Upper lobe of right lung (tissue), 1 donor: ENCODE data around the gene FAAP24. TPM values are rescaled to one million over a fixed set of nuclear protein-coding genes. Genes with fewer than 3 reads are reported as not detected.
"Not testable (repeated sequence)": the region's sequence is repeated elsewhere in the genome, so short reads cannot be mapped to it uniquely, and the experiment has no call there.

ENCODE experiments used
- ATAC-seq: fragments of 200-7000 bp; cut with Tn5 transposase; one replicate; pipeline ENCODE4 v1.9.1; 2020; ENCODE audit warnings: mild to moderate bottlenecking, moderate library complexity
- DNase-seq: peaks from one replicate; pipeline ENCODE4 v3.0.0-alpha.2; 2020
- H3K27ac ChIP-seq: fragments of 200-600 bp; one replicate; pipeline ENCODE4 v1.8.0; 2022
- H3K27me3 ChIP-seq: fragments of 200-600 bp; one replicate; pipeline ENCODE4 v1.8.0; 2022; ENCODE audit warnings: mild to moderate bottlenecking
- H3K36me3 ChIP-seq: fragments of 200-600 bp; one replicate; pipeline ENCODE4 v1.8.0; 2022
- H3K4me1 ChIP-seq: fragments of 200-600 bp; one replicate; pipeline ENCODE4 v1.8.0; 2022
- H3K4me3 ChIP-seq: fragments of 200-600 bp; one replicate; pipeline ENCODE4 v1.8.0; 2022; ENCODE audit warnings: mild to moderate bottlenecking
- H3K9me3 ChIP-seq: fragments of 200-600 bp; one replicate; pipeline ENCODE4 v1.8.0; 2022
- CTCF ChIP-seq: fragments of 200-600 bp; IDR thresholded peaks from one replicate; pipeline ENCODE4 v1.8.0; 2022; ENCODE audit warnings: antibody characterized with exemption
- intact Hi-C: fragments of 100-400 bp; cut with DNase I; formaldehyde crosslinking; loops from one replicate; pipeline ENCODE4 v1.11.0; 2022
- total RNA-seq: library from RNA; stranded (reverse); fragmentation: NEBNext Ultra II Directional; extraction: Animal tissue kit (Norgen Biotek cat#: 25700); gene quantifications from one replicate; pipeline ENCODE4 v1.2.1, GENCODE V29; 2021
- donor health status: DM: no; HTN: yes; CAD: no; lungs with severe emphysema.

Gene FAAP24
- total RNA-seq, 1 donor from 2014 or later = 0.90 TPM

GRCh38 chr19:32997716-32998355 is 25.8 kb downstream of the FAAP24 start:
- H3K9me3 ChIP-seq = no peaks in the 10 kb centered on the region
- ATAC-seq = no peak

GRCh38 chr19:32998722-32999121 is 26.7 kb downstream of the FAAP24 start:
- H3K27ac ChIP-seq = no peak overlapping the region
- ATAC-seq (no peak), DNase-seq (no peak)
- no peaks in the 10 kb centered on the region for H3K9me3 ChIP-seq
- no peak for TF ChIP-seq CTCF
- no peaks in the 10 kb centered on the region for H3K4me1 ChIP-seq
- H3K4me3 ChIP-seq = no peak overlapping the region
- intact Hi-C loops = no loop called here
- no peaks in the 10 kb centered on the region for H3K27me3 ChIP-seq
- H3K36me3 ChIP-seq = no peaks in the 10 kb centered on the region

More at GRCh38 chr19:32997716-32998355, 25.8 kb downstream of the FAAP24 start:
- H3K27me3 ChIP-seq = no peaks in the 10 kb centered on the region
- intact Hi-C loops = no loop called here
- no peak for TF ChIP-seq CTCF
- DNase-seq = no peak
- no peak overlapping the region for H3K27ac ChIP-seq
- no peaks in the 10 kb centered on the region for H3K4me1 ChIP-seq
- no peak overlapping the region for H3K4me3 ChIP-seq
- no peaks in the 10 kb centered on the region for H3K36me3 ChIP-seq

GRCh38 chr19:33000510-33000909 is 28.5 kb downstream of the FAAP24 start:
- no peak overlapping the region for H3K27ac ChIP-seq
- H3K9me3 ChIP-seq = no peaks in the 10 kb centered on the region
- H3K4me1 ChIP-seq = no peaks in the 10 kb centered on the region
- no peaks in the 10 kb centered on the region for H3K27me3 ChIP-seq
- DNase-seq = no peak
- intact Hi-C loops = no loop called here
- no peaks in the 10 kb centered on the region for H3K36me3 ChIP-seq
- no peak for TF ChIP-seq CTCF
- no peak overlapping the region for H3K4me3 ChIP-seq
- ATAC-seq = no peak

- Histone ChIP-seq H3K36me3 (no peaks in the 10 kb centered on the region), H3K27ac (no peak overlapping the region), H3K27me3 (no peaks in the 10 kb centered on the region), H3K9me3 (no peaks in the 10 kb centered on the region), H3K4me1 (no peaks in the 10 kb centered on the region), H3K4me3 (no peak overlapping the region)
- no peak for ATAC-seq
- intact Hi-C loops = no loop called here
- DNase-seq = no peak
- no peak for TF ChIP-seq CTCF
Measured at GRCh38 chr19:33000910-33001309, 28.9 kb downstream of the FAAP24 start.

GRCh38 chr19:33002126-33002865 is 30.3 kb downstream of the FAAP24 start:
- DNase-seq, intact Hi-C loops: not testable (repeated sequence)

DNA sequence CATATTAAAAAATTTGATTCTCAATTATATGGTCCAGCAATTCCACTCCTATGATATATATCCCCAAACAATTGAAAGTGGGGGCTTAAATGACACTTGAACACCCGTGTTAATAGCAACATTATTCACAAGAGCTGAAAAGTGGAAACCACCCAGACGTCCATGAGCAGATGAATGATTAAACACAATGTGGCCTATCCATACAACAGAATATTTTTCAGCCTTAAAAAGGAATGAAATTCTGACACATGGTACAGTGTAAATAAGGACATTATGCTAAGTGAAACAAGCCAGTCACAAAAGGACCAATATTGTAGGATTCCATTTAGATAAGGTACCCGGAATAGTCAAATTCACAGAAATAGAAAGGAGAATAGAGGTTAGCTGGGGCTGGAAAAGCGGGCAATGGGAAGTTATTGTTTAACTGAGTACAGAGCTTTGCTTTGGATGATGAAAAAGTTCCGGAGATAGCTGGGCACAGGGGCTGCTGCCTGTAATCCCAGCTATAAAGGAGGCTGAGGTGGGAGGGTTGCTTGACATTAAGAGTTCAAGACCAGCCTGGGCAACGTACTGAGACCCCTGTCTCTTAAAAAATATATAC is 31.5 kb downstream of the FAAP24 start:
- H3K4me3 ChIP-seq, H3K36me3 ChIP-seq, H3K4me1 ChIP-seq, intact Hi-C loops, ATAC-seq, H3K27me3 ChIP-seq, DNase-seq, H3K9me3 ChIP-seq, H3K27ac ChIP-seq: not testable (repeated sequence)

More at GRCh38 chr19:33002126-33002865, 30.3 kb downstream of the FAAP24 start:
- H3K9me3 ChIP-seq, H3K4me3 ChIP-seq, H3K4me1 ChIP-seq, H3K36me3 ChIP-seq, H3K27me3 ChIP-seq, H3K27ac ChIP-seq: not testable (repeated sequence)
- peak; percentile 39 for ATAC-seq
